Activated CD4-positive, alpha-beta T cell treated with anti-CD3 and anti-CD28 coated beads, Interleukin-2, amount 50 U/mL, for 16 hours (primary cell): Measurements from ENCODE around the gene HMGXB3.
"Not testable (repeated sequence)": the region's sequence is repeated elsewhere in the genome, so short reads cannot be mapped to it uniquely, and the experiment has no call there.

Experiments
- DNase-seq: peaks from one replicate; pipeline ENCODE4 v3.0.0-alpha.2; 2020

HMGXB3 gene

DNA sequence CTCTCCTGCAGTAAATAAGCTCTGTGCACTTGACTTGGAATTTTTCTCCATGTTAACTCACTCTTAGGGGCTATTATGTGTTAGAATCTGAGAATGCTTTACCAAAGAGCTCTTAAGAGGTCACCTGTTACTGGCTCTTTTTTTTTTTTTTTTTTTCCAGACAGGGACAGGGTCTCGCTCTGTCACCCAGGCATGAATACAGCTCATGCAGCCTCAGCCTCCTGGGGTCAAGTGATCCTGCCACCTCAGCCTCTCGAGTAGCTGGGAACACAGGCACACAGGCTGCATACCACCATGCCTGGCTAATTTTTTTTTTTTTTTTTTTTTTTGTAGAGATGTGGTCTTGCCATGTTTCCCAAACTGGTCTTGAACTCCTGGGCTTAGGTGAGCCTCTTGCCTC is 22.1 kb downstream of the HMGXB3 start:
- no peak for DNase-seq

DNA sequence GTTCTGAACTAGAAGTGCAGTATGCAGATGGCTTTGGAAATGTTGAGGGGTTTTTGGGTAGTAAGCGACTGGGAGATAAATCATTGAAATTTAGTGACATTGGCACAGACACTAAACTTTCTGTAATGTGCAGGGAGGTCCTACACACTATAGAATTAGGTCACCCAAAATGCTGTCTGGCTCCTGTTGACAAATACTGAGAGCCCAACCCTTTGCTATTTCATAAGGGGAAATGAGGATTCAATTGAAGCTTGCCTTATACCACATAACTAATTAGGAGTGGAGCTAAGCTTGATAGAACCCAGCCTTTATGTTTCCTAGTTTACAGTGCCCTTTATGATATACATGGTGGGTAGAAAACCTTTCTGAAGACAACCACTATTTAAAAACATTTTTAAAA is 22.6 kb downstream of the HMGXB3 start:
- DNase-seq = no peak

DNA sequence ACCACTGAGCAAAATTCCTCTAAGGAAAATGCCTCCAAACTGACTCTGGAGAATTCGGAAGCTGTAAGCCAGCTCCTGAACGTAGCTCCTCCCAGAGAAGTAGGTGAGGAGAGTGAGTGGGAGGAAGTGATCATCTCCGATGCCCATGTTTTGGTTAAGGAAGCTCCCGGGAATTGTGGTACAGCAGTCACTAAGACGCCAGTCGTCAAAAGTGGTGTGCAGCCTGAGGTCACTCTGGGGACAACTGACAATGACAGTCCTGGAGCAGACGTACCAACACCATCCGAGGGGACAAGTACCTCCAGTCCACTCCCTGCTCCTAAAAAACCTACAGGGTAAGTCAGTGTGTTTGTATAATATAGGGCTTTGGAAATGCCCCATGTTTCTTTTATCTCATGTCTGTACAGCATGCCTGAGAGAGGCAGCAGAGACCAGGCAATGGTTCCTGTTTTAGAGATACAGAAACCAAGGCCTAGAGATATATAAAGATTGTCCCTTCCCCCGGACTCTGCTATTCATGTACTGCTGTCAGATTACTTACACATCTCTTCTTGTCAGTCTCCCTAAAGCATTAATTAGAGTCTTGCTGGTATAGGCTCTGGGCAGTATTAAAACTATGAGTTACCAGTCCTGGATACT is 23.9 kb downstream of the HMGXB3 start:
- DNase-seq = no peak

DNA sequence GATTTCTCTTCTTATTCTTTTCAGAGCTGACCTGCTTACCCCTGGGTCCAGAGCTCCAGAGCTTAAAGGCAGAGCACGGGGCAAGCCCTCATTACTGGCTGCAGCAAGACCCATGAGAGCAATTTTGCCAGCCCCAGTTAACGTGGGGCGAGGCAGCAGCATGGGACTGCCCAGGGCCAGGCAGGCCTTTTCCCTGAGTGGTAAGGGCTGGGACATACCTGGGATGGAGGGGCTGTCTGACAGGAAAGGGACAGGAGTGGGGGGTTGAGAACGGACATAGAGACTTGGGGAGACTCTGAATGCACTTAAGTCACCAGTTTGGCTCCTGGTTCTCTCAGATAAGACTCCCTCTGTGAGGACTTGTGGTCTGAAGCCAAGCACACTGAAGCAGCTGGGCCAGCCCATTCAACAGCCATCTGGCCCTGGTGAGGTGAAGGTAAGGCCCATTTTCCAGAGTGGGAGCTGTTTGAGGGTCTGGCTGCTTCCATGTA is 26.2 kb downstream of the HMGXB3 start:
- no peak for DNase-seq

DNA sequence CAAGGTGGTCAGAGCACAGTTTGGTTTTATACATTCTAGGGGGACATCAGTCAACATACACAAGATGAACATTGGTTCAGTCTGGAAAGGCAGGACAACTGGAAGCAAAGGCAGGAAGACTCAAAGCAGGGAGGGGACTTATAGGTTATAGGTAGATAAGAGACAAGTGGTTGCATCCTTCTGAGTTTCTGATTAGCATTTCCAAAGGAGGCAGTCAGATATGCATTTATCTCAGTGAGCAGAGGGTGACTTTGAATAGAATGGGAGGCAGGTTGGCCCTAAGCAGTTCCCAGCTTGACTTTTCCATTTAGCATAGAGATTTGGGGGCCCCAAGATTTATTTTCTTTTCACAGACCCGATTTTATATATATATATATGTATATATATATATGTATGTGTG is 27.5 kb downstream of the HMGXB3 start:
- not testable (repeated sequence) for DNase-seq

DNA sequence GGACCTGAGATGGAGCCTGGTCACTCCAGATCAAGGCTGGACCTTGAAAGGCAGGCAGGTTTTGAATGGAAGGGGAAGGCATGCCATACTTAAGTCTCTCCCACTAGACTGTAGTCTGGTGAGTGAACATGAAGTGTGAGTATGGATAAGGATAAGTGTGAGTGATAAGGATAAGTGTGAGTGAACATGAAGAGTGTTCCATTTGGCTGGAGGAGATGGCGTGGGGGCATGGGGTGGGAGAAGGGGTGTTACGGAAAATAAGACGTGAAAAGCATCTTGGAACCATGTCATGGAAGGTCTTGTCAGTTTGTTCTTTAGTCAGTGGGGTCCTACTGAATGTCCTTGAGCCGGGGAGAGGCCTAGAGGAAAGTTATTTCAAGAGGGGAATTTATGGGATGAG is 32.8 kb downstream of the HMGXB3 start:
- DNase-seq = no peak

DNA sequence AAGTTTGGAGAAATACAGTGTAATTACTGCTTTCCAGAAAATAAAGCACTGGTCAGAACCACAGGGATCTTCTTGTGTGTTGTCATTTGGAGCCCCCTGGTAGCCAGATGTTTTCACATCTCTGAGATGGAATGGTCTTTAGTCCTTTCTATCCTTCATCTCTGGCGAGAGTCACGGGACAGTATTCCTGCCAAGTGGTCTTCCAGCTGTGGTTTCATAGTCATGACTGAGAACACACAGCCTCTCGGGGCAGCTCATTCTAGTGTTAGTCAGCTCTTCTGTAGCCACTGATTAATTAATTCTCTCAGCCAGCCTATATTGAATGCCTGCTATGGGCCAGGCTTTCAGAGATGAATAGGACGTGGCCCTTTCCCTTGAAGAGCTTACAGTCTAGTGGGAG is 34.1 kb downstream of the HMGXB3 start:
- DNase-seq = no peak

DNA sequence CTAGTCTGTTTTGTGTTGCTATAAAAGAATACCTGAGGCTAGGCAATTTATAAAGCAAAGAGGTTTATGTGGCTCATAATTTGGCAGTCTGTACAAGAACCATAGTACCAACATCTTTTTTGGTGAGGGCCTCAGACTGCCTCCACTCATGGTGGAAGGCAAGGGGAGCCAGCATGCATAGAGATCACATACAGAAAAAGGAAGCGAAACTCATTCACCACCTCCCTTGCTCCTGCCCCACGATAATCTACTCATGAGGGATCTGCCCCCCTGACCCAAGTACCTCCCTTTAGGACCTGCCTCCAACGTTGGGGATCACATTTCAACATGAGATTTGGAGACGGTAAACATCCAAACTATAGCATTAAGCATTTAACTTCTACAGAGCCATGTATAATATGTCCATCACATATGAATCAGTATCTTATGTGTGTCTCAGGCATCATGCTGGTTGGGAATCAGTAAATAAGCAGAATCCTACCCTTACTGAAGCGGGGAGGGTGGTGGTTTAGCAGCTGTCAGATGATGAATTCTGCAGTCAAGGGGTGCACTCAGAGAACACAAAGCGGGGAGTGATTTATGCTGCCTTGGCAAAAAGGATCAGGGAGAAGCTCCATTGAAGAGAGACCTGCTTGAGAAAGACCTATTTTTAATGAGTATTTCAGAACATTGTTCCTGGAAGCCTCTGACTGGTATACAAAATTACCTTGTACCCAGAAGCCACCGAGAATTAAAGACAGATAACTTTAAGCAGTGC is 34.8 kb downstream of the HMGXB3 start:
- no peak for DNase-seq

DNA sequence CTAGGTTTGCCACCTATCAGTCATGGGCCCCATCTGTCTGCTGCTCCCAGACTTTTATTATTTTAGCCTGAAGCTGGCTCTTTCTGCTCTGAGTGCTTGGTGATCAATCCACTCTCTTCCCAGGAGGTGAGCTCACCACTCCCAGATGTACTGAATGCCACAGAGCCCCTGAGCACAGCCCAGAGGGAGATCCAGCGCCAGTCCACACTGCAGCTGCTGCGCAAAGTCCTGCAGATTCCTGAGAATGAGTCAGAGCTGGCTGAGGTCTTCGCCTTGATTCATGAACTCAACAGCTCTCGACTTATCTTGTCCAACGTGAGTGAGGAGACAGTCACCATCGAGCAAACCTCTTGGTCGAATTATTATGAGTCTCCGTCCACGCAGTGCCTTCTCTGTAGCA is 36.0 kb downstream of the HMGXB3 start:
- no peak for DNase-seq

DNA sequence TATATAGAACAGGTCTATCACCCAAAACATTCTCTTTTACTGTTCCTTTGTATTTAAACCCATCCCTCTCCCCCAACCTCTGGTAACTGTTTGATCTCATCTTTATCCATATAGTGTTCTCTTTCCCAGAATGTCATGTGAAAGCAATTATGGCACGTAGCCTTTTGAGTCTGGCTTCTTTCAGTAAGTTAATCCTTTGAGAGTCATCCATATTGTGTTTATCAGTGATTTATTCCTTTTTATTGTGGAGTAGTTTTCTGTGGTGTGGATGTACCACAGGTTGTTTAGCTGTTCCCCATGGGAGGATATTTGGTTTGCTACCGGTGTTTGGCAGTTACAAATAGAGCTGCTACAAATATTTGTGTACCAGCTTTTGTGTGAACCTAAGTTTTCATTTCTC is 38.0 kb downstream of the HMGXB3 start:
- DNase-seq = no peak

DNA sequence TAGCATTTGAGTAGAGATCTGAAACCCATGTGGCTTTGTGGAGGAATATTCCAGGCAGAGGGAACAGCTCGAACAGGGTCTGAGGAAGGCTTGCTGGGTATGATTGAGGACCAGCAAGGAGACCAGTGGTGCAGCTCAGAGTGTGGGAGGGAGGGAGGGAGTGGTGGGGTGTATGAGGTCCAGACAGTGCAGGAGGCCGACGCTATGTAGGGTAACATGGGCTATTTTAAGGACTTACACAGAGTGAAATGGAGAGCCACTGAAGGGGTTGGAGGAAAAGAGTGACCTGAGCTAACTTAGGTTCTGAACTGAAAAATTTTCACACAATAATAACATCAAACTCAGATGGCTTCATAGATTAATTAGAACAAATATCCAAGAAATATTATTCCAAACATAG is 41.9 kb downstream of the HMGXB3 start:
- DNase-seq = no peak

DNA sequence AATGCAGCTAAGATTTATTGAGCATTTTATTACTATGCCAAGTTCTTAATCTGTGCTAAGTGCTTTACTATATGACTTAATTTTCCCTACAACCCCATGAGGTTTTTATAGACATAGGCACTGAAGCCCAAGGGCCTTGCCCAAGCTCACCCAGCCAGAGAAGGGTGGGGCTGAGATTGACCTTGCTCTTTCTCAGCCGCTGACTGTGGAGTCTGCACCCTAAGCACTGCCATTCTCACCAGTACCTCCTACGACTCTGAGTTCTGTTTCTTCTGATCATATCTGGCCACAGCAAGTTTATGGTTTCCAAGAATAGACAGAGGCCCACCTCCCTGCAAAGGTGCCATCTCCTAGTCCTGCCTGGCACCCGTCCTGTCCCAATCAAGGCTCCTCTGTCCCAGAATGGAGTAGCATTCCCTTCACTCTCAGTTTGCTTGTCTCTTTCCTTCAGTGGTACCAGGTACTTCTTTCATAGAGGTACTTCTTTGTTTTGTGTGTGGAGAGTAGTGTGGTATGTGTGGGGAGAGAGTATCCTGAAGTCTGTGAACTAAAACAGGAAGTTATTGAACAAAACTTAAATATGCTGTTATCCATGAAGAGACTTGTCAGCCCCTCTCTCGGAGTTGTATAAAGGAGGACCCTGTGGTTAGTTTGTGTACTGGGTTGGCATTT is 43.3 kb downstream of the HMGXB3 start:
- DNase-seq = no peak

DNA sequence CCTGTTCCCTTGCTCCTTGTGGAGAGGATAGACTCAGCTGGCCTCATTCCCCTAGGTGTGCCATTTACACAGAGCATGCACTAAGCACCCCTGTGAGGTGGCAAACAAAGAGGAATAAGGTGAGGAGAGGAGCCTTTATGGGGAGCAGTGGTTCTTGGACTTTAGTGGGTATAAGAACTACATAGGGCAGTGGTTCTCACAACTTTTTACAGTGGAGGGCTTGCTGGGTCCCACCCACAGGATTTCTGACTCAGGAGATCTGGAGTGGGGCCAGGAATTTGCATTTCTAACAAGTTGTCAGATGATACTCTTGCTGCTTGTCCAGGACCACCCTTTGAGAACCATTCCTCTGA is 43.8 kb downstream of the HMGXB3 start:
- no peak for DNase-seq

DNA sequence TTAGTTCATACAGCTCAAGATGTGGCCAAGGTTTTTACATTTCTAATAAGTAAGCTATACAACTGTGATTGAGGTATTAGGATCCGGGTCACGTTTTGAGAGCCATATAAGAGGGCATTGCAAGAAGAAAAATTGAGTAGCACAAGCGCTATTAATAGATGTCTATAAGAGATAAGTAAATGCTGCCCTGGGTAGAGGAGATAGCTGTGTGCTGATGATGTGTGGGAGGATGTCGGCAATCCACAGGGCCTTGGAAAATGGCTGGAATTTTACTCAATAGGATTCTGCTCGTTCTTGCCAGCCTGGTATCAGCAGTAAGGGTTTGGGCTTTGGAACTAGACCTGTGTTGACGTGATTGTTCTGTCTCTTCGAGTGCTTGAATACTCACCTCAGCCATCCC is 44.2 kb downstream of the HMGXB3 start:
- no peak for DNase-seq

DNA sequence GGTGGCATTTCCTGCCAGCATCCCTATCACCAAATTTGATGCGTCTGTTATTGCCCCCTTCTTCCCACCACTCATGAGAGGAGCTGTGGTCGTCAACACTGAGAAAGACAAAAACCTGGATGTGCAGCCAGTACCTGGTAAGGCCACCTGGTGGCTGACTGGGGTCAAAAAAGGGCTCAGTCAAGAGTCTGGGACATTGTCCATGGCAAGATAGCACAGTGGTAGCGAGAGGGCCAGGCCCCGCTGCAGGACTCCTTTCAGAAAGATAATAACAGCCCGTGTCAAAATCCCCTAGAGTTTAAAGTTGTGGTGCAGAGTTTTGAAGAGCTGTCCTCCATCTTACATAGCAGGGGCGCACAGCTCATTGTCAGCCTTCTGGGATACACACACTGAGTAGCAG is 45.0 kb downstream of the HMGXB3 start:
- DNase-seq = no peak

DNA sequence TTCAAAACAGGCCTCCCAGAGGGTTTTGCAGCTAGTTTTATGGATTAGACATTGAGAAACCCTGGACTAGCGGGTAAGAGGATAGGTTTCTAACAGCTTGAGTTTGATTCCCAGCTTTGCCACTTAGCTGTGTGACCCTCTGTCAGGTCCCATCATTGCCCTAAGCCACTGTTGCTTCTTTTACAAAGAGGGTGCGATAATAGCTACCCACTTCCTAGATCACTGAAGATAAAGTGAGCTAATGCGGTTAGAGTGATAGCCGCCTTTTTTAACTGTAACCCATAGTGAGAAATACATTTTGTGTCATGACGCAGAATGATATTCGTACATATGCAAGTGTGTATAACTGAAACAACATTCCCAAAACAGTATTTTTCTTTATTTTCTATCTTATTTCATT is 45.5 kb downstream of the HMGXB3 start:
- peak; percentile 49 for DNase-seq

DNA sequence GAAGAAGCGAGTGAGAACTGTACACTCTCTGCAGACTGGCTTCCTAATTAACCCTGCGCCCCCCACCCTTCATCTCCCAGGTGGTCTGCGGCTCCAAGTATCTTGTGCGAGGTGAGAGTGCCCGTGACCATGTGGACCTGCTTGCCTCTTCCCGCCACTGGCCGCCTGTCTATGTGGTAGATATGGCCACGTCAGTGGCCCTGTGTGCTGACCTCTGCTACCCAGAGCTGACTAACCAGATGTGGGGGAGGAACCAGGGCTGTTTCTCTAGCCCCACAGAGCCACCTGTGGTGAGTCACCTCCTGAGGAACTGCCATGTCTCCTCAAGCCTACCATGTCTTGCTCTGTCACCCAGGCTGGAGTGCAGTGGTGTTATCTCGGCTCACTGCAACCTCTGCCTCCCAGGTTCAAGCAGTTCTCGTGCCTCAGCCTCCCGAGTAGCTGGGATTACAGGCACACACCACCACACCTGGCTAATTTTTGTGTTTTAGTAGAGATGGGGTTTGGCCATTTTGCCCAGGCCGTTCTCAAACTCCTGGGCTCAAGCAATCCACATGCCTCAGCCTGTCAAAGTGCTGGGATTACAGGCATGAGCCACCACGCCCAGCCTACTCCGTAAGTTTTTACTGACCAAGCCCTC is 49.8 kb downstream of the HMGXB3 start:
- not testable (repeated sequence) for DNase-seq

DNA sequence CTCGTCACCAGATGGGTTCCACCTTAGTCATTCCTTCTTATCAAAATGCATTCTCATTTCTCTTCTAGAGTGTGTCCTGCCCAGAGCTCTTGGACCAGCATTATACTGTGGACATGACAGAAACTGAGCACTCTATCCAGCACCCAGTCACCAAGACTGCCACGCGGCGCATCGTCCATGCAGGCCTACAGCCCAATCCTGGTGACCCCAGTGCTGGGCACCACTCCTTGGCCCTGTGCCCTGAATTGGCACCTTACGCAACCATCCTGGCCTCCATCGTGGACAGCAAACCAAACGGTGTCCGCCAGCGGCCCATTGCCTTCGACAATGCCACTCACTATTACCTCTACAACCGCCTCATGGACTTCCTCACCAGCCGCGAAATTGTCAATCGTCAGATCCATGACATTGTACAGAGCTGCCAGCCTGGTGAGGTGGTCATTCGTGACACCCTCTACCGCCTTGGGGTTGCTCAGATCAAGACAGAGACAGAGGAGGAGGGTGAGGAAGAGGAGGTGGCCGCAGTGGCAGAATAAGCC is 51.2 kb downstream of the HMGXB3 start:
- DNase-seq = no peak

DNA sequence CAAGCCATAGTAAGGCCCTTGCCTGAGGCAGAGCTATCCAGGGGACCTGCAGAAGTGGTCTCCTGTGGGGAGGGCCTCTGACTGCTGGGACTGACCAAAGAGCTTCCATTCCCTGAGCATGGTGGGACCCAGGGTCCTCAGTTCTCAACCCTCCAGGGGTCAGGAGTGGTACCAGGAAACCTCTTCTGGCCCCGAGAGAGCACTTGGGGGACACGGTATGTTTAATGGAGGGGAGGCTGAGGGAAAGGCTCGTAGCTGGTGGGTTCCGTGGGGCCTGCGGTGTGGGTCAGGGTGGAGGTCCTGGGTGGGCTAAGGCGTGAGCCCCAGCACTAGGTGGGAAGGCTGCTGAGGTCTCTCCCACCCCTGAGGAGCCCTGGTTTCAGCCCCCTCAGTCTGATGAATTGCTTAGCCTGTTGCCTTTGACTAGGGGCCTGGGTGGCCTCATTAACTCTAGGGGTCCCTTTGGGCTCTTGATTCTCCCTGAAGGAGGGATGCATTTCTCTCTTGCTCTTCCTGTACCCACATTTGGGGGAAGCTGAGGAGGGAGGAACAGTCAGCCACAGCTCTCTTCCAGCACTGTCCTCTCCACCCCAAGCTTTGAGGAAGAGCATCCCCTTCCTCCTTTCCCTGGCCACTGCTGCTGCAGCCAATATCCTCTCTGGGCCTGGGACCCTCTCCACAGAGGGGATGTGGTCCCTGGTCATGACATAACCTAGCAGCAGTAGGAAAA is 51.9 kb downstream of the HMGXB3 start:
- DNase-seq = no peak

DNA sequence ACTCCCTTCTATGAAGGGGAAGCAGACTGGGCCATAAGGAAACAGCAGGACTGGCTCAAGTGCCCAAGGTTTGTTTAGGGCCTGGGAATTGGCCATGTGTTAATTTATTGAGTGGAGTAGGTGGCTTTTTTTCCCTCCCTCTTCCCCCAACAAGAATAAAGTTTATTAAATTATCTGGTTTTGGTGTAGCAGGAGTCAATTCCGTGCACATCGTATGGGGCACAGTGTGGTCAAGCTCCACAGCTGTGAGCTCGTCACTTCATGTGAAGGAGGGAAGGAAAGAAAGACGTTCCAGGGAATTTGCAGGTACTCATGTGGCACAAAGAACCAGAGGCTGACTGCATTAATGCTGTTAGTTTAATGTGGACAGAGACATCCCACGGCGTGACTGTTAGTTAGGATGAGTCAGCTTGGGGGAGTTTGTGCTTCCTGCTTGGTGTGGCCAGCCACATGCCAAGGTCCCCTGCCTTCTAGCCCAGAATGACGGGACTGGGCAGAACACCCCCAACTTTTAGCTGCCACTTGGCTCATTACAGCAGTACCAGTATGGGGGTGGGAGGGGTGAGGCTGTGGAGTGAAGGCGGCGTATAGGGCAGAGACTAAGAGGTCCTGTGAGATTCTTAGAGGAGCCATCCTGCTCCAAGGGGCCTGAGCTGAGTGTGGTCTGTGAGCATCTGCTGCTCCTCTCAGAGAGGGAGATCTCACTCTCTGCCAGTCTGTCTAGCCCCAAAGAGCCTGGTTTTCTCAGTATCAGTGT is 52.6 kb downstream of the HMGXB3 start:
- peak; percentile 36 for DNase-seq

DNA sequence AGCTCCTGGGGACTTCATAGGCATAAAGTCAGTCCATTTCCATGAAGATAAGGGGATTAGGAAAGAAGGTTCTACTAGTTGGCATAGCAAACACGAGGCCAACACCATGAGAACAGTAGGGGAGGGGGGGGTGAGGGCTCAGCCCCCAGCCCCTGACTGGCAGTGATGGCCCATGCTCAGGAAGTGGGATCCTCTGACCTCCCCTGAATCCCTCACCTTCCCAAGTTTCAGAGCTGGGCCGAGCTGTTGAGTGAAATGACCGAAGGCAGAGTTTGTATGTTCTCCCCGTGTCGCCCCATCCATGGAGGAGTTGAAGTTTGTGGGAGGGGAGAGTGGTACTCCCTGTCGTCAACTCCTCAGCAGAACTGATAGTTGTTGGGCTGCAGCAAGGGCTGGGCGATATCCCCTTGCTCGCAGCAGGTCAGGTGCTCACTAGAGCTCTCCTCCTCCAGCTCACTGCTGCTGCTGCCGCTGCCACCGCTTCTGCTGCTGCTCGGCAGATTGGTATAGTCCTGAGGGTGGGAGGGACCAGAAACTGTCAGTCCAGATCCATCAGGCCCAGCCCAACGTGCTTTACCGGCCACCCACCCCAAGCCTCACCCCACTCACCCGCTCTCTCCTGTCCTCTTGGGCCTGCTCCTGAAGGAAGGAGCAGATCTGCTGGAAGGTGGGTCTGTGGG is 53.3 kb downstream of the HMGXB3 start:
- no peak for DNase-seq
